Fibroblast of villous mesenchyme (primary cell): ENCODE measurements around the gene PNPLA3. TPM values are rescaled to one million over a fixed set of nuclear protein-coding genes. Genes with fewer than 3 reads are reported as not detected.

Experiments used
- DNase-seq: peaks from one replicate; pipeline ENCODE4 v3.0.0-alpha.2; 2010; ENCODE audit warnings: low read depth
- H3K4me3 ChIP-seq: 2 replicates; pipeline ENCODE4 v1.5.1; 2011; ENCODE audit warnings: low read depth, mild to moderate bottlenecking, low read length
- CTCF ChIP-seq: IDR thresholded peaks from 2 replicates; pipeline ENCODE4 v1.5.1; 2012; ENCODE audit warnings: low read depth, mild to moderate bottlenecking, low read length; ENCODE audit not compliant: insufficient read depth
- total RNA-seq: library from RNA; depleted of rRNA; stranded (reverse); fragments of >200 nt; gene quantifications from 2 replicates; pipeline ENCODE4 v1.2.3, GENCODE V29; 2012

The PNPLA3 gene
- total RNA-seq, 1 donor: 8.2 TPM

- H3K4me3 ChIP-seq: no peak overlapping the region
- TF ChIP-seq CTCF: no peak
- DNase-seq: no peak
These were observed 27.8 kb downstream of the PNPLA3 start for GRCh38 chr22:43951391-43951790.

GRCh38 chr22:43951966-43952365 is 28.4 kb downstream of the PNPLA3 start:
- no peak for TF ChIP-seq CTCF
- no peak overlapping the region for H3K4me3 ChIP-seq
- DNase-seq: no peak

- peak overlapping the region; percentile 94 for H3K4me3 ChIP-seq
- no peak for DNase-seq
- TF ChIP-seq CTCF: no peak
These were observed 30.6 kb downstream of the PNPLA3 start for GRCh38 chr22:43953988-43954785.

- peak within 1 kb of the TSS; percentile 94 for H3K4me3 ChIP-seq
- peak; percentile 94 for DNase-seq
- no peak for TF ChIP-seq CTCF
These were observed 31.7 kb downstream of the PNPLA3 start, which contains the start of gene SAMM50 for GRCh38 chr22:43955040-43955882. Gene SAMM50 (plus strand): TSS chr22:43955442. CDS start chr22:43955578, 136 bp downstream.

- peak; percentile 21 for DNase-seq
- TF ChIP-seq CTCF: no peak
- peak overlapping the region; percentile 94 for H3K4me3 ChIP-seq
These were observed 32.5 kb downstream of the PNPLA3 start for GRCh38 chr22:43955883-43956782.

GRCh38 chr22:43956805-43957463 is 33.3 kb downstream of the PNPLA3 start:
- H3K4me3 ChIP-seq: peak overlapping the region; percentile 94
- DNase-seq: no peak
- TF ChIP-seq CTCF: no peak
